ENCODE data around the gene DHRS4.
"Not testable (repeated sequence)": the region's sequence is repeated elsewhere in the genome, so short reads cannot be mapped to it uniquely, and the experiment has no call there.

DHRS4 gene

DNA sequence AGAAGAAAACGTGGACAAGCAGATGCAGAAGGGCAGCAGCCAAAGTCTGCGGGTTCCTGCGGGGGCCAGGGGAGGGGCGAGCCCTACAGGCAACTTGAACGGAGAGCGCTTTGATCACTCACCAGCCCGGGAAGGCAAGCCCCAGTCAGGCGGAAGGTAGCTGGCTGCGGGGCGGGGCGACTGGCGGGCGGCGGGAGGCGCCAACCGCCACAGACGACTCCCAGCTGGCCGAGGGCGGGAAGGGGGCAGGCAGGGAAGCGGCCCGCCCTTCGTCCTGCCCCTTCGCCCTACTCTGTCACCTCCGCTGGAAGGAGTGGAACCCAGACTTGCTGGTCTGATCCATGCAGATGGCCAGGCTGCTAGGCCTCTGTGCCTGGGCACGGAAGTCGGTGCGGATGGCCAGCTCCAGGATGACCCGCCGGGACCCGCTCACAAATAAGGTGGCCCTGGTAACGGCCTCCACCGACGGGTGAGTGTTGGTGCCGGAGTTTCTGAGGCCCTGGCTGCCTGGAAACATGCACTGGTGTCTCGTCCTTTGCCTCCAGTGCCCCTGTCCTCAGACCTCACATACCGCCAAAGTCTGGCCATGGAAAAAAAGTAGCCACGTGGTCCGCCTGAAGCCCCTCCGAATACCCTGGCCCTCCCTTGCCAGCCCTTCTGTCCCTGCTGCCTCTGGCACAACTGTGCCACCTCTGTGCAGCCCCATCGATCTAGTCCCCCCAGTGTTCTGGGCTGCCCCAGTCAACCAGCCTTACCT lies 35.2 kb downstream of the DHRS4 start, which contains the start of gene DHRS4L2:
Gene DHRS4L2, plus strand, starts transcription at position 323 of the 757 bp plus-strand sequence. Its CDS starts 19 bp downstream, at position 342.
- DNase-seq = peak; percentile 39

DNA sequence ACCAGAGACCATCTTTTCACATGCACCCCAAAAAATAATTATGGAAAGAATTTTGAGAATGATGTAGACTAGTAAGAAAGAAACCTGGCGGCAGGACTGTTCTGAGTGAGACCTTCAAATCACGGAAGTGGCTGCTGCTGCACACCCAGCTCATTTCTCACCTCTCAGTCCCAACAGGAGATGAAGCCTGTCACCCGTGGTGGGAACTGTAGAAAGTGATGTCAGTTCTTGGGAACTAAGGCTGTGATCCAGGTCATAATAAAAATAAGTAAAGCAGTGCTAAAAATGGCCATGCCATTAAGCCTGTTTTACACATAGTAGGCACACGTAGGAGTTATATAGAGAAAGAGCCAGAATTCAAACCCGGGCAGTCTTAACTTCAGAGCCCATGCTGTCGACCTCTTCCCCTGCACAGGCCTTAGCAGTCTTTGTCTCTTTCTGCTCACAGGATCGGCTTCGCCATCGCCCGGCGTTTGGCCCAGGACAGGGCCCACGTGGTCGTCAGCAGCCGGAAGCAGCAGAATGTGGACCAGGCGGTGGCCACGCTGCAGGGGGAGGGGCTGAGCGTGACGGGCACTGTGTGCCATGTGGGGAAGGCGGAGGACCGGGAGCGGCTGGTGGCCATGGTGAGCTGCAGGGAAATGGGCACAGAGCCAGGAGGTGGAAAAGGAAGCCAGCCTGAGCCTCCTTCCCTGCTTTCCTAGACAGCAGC lies 36.3 kb downstream of the DHRS4 start:
- DNase-seq = not testable (repeated sequence)

DNA sequence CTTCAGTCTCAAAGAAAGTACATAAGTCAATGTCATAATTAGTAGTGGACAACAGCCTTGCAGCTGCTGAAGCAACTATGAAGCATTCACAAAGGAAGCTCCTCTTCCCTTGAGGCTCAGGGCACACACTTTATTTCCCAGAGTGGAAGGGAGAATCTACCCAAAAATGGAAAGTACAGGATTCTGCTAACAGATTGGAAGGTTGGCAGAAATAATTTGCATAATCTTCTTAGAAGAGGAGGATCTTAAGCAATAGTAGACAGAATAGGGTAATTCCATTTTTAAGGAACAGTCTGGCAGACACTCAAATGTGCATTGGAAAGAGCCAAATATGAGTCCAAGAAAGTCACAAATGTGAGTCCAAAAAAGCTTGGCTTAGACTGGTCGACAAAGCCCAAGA lies 37.4 kb downstream of the DHRS4 start:
- DNase-seq = not testable (repeated sequence)

DNA sequence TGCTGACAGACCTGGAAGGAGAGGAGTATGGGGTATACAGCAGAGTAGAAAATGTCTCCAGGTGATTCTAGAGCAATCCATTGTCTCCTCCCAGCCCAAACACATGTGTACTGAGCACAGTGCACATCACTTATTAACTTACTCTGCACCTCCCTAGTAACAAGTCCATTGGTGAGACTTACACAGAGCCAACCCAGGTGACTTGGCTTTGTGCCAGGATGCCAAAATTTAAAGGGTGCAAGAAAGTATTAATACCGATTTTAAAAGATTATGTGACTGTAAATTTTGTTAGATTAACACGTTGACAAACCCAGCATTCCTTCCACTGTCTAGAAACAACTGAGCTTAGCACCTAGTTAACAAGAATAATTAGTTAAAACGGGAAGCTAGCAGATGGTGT lies 39.5 kb downstream of the DHRS4 start:
- DNase-seq = not testable (repeated sequence)

DNA sequence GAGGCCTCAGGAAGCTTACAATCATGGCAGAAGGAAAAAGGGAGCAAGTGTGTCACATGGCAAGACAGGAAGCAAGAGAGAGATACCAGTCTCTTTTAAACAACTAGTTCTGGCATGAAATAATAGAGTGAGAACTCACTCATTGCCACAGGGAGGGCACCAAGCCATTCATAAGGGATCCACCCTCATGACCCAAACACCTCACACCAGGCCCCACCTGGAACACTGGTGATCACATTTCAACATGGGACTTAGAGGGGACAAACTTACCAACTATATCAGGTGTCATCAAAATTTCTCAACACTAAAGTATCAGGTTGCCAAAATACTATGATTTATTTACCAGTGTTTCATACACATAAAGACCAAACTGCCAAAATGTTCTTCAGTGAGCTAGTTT lies 42.4 kb downstream of the DHRS4 start:
- DNase-seq = not testable (repeated sequence)

DNA sequence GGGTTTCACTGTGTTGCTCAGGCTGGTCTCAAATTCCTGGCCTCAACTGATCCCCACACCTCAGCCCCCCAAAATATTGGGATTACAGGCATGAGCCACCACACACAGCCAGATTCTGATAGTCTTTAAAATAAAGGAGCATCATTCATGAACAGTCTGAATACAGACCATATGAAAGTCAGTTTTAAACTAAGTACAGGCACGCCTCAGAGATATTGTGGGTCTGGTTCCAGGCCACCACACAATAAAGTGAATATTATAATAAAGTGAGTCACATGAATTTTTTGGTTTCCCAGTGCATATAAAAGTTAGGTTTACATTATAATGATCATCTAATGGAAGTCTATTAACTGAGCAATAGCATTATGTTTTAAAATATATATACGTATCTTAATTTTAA lies 43.3 kb downstream of the DHRS4 start:
- not testable (repeated sequence) for DNase-seq

DNA sequence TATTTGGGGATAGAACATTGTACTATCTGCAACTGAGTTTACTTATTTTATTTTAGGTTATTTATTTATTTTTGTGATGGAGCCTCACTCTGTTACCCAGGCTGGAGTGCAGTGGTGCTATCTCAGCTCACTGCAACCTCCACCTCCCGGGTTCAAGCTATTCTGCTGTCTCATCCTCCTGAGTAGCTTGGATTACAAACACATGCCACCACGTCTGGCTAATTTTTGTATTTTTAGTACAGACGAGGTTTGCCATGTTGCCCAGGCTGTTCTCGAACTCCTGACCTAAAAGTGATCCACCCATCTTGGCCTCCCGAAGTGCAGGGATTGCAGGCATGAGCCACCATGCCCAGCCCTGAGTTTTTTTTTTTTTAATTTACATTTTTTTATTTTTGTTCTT lies 46.1 kb downstream of the DHRS4 start:
- not testable (repeated sequence) for DNase-seq

DNA sequence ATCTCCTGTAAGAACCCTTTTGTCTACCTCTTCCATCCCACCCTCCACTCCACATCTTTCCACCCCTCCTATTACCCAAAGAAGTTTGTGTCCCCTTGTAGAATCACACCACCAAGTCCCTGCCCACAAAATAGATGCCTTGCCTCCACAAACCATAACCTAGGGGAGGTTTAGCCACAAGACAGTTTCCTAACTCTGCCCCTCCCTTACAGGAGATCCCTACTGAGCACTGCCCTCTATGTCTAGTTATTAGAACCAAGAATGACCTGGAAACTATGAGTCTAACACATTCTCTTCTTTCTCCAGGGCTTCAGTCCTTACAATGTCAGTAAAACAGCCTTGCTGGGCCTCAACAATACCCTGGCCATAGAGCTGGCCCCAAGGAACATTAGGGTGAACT lies 47.5 kb downstream of the DHRS4 start:
- not testable (repeated sequence) for DNase-seq

DNA sequence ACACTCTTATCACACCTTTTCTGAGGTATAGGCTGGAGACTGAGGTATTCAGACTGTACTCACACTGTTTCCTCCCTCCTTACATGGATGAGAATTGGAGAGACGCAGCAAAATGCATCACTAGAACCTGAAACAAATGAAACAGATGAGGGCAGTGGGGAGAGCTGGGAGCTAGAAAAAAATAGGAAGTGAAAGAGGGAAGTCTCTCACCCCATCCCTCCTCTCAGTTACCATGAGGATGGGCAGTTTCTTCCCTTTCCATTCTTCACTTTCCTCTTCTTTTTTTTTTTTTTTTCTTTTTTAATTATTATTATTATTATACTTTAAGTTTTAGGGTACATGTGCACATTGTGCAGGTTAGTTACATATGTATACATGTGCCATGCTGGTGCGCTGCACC lies 48.1 kb downstream of the DHRS4 start:
- DNase-seq = not testable (repeated sequence)

DNA sequence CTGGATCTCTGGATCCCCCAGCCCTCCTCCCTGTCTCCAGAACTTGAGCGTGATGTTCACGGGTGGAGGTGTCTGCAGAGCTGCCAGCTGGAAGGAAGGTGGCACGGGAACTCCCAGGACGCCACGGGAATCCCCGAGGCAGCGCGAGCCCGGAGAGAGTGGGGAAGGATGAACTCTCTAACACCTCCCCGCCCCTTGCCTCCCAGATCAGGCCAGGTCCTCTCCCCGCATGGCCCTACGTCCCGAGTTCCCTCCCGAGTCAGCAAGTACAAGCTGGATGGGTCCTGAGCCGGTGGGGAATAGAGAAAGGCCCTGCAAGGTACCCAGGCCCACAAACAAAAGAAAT lies 52.9 kb downstream of the DHRS4 start:
- not testable (repeated sequence) for DNase-seq

DNA sequence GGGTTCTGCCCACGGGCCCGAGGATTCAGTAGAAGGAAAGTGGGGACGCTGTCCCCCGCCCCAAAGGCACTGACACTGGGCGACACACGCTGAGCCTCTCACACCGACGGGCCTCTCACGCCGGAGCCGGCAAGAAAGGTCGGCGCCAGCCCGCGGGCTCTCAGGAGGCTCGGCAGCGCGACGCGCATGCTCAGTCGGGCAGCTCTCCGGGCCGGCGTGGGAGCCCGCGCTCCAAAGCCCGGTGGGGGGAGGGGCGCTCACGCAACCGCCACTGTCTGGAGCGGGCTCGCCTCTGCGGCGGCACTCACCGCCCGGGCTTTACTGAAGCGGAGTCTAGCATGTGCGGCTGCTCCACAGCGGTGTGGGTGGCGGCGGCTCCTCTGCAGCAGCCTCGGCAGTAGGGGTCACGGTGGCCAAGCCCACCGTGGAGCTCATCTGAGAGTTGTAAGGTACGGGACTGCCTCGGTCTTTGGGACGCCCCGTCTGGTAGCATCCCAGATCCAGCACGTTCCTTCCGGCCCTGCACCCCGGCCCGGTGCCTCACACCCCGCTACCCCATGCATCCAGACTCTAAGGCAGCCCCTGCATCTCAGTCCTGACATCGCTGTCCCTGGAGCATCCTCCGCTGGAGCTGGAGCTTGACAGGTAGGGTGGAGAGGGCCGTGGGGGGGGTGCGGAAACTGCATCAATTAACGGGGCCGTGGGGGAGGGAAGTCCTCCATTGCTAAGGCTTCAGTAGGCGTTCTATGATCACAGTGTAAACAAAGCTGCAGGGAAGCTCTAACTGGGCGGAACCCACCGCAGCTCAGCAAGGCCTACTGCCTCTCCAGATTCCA lies 53.5 kb downstream of the DHRS4 start:
- peak; percentile 41 for DNase-seq

DNA sequence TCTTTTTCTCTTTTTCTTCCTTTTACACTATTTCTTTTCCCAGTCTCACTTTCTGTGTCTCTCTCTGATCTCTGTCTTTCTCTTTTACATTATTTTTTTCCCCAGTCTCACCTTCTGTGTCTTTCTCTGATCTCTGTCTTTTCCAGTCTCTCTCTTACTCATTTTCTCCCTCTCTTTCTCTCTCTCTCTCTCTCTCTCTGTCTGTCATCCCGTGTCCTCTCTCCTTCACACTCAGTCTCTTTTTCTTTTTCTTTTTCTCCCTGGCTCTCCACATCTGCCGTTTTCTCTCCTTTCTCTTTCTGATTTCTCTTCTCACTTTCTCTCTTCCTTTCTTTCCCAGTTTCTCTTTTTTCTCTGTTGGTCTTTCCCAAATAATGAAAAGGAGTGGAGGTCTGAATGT lies 57.5 kb downstream of the DHRS4 start:
- no peak for DNase-seq

DNA sequence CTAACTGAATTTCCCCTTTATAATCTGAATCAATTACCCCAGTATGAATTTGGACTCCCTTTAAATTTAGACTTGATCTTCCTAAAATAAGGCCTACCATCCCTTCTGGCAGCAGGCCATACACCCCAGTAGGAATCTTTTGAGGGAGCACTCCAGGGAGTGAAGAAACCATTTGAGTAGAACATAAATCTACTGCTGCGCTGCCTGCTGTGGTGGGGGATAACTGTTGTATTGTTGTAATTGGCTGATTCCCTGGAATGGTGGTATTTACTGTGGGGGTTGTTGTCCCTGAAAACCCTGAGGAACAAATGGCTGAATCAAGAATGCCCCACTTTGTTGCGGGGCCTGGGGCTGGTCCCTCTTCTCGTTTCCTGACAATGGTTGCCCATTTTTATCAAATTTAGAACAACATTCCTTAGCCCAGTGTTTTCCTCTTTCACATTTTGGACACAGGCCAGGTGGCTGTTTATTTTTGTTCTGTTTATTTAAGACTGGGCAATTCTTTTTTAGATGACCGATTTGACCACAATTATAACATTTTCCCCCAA lies 59.2 kb downstream of the DHRS4 start:
- not testable (repeated sequence) for DNase-seq

DNA sequence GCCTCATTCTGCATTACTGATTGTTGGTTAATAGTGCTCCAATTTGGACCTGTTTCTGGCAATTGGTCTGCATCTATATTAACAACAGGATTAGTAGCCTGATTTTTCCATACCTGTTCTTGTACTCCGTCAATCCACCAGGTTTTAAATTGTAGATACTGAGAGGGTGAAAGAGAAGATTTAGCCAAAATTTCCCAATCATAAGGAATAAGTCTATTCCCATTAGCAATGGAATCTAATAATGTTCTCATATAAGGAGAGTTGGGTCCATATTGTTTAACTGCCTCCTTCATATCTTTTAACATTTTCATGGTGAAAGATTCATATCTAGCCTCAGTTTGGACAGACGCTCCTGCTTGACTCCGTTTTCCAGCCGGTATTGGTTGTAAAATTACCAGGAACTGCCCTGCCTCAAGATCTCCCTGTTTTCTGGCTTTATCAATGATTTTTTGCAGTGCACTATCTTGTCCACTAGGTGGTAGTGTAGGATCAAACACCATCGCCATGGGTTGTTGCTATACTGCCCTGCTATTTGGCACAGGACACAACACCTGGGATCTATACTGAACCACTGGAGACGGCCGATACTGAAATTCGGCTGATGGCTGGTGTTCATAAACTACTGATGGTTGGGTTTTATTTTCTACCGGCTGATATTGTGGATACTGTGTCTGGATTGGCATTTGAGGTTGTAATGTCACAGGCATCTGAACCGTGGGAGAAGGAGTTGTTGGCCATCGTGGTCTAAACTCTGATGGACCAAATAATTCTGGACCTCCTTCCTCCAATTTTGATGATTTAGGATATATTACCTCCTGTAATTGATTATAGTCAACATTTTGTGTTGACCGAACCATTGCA lies 60.3 kb downstream of the DHRS4 start:
- peak; percentile 65 for DNase-seq

DNA sequence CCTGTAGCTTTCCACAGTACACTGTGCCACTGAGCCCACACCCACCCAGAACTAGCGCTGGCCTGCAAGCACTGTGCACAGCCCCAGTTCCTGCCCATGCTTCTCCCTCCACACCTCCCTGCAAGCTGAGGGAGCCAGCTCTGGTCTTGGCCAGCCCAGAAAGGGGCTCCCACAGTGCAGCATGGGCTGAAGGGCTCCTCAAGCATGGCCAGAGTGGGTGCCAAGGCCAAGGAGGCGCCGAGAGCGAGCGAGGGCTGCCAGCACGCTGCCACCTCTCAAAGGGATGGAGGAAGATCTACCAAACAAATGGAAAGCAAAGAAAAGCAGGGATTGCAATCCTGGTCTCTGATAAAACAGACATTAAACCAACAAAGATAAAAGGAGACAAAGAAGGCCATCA lies 62.2 kb downstream of the DHRS4 start:
- not testable (repeated sequence) for DNase-seq

Measured in NCI-H1436 (cell line).